SK-N-SH (cell line): Measurements from ENCODE around the gene PICALM.

Source experiments
- ELF1 ChIP-seq: IDR thresholded peaks from 2 replicates; pipeline ENCODE4 v1.4.0; 2012
- EP300 ChIP-seq, 2 experiments: IDR thresholded peaks; 2 replicates each; pipeline versions ENCODE4 v1.4.0 to v1.6.1; 2012; ENCODE audit warnings: borderline replicate concordance in 1 of 2, low read depth in 1 of 2, low read length in 1 of 2
- GABPA ChIP-seq: IDR thresholded peaks from 2 replicates; pipeline ENCODE4 v1.4.0; 2012; ENCODE audit warnings: low read depth, mild to moderate bottlenecking
- RCOR1 ChIP-seq: fragments of 150-350 bp; IDR thresholded peaks from 2 replicates; pipeline ENCODE4 v1.6.1; 2017; ENCODE audit warnings: antibody characterized with exemption, low read length
- TF ChIP-seq, protein P1 (sequence below): fragments of 200-600 bp; sonication (generic); IDR thresholded peaks from 2 replicates; pipeline ENCODE4 v1.6.1; 2017; ENCODE audit warnings: antibody characterized with exemption, mild to moderate bottlenecking, moderate library complexity

GRCh38 chr11:86091566-86091965 is 22.7 kb upstream of the PICALM start:
- TF ChIP-seq ELF1 (no peak), GABPA (no peak), RCOR1 (no peak), EP300 (IDR thresholded peaks at IDR 0.05; ENCODE audit: borderline replicate concordance in 1 of 2, low read depth in 1 of 2, low read length in 1 of 2) (no peak)
- TF ChIP-seq, protein P1, sequence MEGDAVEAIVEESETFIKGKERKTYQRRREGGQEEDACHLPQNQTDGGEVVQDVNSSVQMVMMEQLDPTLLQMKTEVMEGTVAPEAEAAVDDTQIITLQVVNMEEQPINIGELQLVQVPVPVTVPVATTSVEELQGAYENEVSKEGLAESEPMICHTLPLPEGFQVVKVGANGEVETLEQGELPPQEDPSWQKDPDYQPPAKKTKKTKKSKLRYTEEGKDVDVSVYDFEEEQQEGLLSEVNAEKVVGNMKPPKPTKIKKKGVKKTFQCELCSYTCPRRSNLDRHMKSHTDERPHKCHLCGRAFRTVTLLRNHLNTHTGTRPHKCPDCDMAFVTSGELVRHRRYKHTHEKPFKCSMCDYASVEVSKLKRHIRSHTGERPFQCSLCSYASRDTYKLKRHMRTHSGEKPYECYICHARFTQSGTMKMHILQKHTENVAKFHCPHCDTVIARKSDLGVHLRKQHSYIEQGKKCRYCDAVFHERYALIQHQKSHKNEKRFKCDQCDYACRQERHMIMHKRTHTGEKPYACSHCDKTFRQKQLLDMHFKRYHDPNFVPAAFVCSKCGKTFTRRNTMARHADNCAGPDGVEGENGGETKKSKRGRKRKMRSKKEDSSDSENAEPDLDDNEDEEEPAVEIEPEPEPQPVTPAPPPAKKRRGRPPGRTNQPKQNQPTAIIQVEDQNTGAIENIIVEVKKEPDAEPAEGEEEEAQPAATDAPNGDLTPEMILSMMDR: no peak
